Measurements from ENCODE around the gene RPL41.
"Not testable (repeated sequence)": the region's sequence is repeated elsewhere in the genome, so short reads cannot be mapped to it uniquely, and the experiment has no call there.

RPL41 gene

DNA sequence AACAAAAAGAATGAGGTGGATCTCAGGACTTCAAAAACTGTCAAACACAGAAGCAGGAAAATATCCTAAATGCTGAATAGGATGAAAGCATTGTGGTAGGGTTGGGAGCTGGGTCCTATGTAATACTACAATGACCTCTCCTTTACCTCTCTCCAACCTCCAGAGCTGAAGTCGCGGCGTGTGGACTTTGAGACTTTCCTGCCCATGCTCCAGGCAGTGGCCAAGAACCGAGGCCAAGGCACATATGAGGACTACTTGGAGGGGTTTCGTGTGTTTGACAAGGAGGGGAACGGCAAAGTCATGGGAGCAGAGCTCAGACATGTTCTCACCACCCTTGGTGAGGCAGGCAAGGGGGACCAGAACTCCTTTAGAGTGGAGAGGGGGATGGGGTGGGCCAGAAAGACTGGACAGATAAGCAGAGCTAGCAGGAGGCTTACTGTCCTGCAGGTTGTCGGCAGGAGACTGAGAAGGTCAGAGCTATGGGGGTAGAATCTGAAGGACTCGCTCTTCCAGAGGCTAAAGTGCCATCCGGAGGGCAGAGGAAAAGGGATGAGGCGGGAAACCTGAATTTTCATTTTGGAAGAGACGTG is 38.9 kb downstream of the RPL41 start:
- no peak for DNase-seq

DNA sequence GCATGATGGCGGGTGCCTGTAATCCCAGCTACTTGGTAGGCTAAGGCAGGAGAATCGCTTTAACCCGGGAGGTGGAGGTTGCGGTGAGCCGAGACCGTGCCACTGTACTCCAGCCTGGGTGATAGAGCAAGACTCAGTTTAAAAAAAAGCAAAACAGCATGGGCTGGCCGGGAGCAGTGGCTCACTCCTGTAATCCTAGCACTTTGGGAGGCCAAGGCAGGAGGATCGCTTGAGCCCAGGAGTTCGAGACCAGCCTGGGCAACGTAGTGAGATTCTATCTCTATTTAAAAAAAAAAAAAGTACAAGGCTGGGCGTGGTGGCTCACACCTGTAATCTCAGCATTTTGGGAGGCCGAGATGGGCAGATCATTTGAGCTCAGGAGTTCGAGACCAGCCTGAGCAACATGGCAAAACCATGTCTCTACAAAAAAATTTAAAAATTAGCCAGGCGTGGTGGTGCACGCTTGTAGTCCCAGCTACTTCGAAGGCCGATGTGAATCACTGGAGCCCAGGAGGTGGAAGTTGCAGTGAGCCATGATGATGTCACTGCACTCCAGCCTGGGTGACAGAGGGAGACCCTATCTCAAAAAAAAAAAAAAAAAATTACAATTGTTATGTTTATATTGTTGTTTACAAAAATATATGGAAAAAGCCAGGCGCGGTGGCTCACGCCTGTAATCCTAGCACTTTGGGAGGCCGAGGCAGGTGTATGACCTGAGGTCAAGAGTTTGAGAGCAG is 40.2 kb downstream of the RPL41 start:
- DNase-seq: not testable (repeated sequence)

DNA sequence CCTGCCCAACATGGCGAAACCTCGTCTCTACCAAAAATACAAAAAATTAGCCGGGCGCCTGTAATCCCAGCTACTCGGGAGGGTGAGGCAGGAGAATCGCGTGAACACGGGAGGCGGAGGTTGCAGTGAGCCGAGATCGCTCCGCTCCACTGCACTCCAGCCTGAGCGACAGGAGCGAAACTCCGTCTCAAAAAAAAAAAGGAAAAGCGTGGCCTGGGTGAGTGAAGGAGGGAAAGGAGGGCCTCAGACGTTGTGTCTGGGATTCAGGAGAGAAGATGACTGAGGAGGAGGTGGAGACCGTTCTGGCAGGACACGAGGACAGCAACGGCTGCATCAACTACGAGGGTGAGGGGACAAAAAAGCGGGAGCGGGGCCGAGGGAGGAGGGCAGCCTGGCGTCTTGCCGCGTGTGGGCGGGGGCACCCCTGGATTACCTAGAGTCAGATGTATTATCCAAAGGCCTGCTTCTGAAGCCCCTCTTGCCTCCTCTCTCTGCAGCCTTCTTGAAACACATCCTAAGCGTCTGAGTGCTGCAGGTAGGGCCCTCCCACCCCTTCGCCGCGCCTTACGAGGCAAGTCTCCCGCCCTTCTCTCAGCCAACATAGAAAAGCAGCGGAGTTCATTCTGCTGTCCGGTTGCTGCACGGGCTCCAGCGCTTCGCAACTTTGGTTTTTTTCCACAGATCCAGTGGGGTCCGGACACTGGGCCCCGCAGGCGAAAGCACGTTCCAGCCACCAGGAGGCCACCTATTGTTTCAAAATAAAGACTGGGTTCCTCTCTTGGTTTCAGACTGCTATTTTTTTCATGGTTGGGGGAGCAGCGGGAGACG is 41.0 kb downstream of the RPL41 start:
- DNase-seq: peak; percentile 72

DNA sequence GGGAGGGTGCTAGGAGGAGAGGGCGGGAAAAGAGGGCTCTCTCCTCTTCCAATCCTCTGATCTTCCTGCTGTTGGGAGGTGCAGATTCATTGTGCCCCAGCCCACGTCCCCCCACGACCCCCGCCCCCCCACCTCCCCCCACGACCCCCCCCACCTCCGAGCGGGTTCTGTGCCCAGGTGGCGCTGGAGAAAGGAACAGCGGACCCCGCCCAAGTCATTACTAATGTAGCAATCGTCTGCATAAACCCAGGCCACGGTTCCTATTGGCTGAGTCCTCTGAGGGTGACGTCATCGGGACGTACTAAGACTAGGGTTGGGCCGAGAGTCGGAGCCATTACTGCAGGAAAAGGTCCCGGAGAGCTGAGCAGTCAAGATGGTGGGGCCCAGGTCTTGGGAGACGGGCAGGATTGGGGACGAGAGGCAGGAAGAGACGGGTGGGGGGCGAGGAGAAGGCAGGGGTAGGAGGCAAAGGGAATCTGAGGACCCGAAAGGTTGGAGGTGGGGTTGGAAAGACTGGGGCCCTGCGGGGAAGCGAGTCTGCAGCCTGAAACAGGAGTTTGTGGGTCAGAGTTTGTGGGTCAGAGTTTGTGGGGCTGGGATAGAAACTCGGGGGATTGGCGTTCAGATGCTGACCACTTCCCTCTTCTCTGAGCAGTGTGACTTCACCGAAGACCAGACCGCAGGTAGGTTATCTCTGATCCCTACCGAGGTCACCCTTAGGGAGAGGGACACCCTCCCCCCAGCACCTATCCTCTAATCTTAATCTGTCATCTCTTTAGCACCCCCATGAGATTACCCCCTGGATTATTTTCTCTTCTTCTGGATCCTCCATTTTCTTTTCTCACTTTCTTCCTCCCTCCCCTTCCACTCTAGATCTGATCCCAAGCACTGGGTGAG is 41.8 kb downstream of the RPL41 start, which contains the start of gene MYL6:
Gene MYL6, plus strand, starts transcription at position 331 of the 897 bp plus-strand sequence. Its CDS starts 43 bp downstream, at position 374.
- DNase-seq: peak; percentile 93

DNA sequence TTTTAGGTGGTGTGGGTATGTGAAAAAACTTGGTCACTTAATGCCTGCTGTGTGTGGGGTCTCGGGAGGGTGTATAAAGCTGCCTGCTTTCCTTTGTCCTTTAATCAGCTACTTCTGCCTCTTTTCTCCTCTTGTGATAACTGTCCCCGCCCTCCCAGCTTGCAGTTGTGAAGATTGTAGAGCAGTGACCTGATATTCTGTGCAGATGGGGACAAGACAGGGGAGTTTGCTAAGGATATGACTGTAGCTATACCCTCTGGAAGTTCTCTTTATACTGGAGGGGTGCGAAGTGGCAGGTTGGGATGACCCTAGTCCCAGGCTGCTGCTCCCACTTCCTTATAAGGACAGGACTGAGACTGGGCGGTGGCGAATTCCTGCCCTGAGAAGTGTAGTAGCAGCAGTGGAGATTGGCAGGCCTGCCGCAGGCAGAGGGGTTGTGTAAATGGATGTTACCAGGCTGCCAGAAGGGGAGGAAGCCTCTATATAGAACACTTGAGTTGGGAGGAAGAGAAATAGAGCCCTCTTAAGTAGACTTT is 42.6 kb downstream of the RPL41 start:
- DNase-seq: peak; percentile 35

DNA sequence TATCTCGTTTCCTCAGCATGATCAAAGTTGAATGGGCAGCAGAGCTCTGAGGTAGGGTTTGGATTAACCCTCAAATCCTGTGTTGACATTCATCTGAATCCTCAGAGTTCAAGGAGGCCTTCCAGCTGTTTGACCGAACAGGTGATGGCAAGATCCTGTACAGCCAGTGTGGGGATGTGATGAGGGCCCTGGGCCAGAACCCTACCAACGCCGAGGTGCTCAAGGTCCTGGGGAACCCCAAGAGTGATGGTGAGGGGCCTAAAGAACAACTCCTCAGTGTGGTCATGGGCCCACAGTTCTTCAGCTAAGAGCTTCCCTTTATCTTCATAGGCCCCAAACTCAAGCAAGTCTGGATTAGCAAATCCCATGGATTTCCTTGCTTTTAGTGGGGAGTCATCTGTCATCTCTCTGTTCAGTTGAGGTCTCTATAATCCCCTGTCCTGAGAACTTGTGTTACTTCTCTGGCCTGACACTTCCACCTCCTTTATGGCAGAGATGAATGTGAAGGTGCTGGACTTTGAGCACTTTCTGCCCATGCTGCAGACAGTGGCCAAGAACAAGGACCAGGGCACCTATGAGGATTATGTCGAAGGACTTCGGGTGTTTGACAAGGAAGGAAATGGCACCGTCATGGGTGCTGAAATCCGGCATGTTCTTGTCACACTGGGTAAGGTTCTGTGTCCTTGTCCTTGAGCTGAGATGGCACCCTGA is 43.2 kb downstream of the RPL41 start:
- DNase-seq: no peak

DNA sequence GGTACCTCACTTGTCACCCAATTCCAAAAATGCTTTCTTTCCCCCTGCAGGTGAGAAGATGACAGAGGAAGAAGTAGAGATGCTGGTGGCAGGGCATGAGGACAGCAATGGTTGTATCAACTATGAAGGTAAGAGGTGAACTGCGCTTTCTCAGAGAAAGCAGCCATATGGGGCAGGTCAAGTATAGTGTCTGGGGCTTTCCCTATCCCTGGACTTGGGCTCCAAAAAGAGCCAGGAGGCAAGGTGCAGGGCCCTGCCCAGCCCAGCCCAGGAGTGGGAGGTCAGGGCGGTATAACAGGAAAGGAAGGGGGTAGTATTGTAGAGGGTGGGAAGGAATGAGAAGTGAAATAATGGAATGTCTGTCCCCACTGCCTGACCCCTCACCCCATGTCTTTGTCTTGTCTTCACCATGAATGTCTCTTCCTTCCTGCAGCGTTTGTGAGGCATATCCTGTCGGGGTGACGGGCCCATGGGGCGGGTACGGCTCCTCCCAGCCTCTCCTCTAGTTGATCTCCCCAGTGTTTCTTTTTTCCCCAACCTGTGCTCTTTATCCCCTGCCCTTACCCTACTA is 43.8 kb downstream of the RPL41 start:
- peak; percentile 80 for DNase-seq

DNA sequence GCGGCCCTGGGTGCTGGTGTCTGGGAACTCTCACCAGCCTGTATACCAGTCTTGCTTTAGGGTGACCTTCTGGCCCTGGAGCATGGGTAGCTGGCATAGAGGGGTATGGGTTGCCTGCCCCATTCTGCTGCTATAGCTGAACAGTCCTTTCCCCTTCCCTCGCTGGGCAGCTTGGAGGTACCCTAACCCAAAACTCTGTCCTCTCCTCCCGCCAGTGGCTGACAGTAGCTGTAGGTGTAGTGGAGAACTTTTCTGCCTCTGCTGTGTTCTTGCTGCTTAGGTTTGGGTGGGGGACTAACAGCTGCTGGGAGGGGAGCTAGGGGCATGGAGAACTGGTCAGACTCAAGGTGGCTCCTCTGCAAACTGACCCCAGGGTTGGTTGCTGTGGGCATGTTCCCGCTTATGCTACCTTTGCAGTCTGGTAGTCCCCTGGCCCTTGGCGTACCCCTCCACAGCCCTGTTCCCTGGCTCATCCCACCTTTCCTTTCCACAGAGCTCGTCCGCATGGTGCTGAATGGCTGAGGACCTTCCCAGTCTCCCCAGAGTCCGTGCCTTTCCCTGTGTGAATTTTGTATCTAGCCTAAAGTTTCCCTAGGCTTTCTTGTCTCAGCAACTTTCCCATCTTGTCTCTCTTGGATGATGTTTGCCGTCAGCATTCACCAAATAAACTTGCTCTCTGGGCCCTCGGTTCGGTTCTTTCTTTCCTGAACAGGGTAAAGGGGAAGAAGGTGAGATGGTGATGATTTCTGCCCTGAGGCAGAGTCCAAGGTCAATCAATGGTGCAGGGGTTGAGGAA is 44.7 kb downstream of the RPL41 start:
- no peak for DNase-seq

DNA sequence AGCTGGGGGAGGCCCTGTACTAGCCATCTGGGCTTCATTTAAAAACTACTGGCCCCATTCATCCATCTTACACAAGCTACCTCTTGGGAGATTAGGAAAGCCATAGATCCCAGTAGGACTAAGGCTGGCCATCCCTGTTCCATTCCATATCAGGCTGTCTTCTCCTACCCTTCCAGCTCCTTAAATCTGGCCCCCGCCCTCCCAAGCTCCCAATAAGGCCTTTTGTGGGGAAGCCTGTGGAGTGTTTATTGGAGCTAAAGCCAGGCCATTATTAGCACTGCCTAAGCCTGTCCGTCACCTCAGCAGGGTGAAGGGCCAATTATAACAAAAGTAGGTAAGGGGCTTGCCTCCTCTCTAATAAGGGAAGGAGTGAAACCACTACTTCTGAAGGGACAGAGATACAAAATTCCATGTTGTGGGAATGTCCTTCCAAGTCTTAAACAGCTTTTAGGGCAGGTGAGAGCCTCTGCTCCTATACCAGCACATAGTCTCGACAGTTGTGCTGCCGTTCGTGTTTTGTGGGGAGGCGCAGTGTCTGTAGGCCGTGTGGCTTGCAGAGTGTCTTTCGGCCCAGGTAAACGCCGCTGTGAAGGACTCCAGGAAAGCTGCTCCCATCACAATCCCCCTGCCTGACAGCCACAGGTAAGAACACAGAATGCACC is 45.4 kb downstream of the RPL41 start:
- no peak for DNase-seq

DNA sequence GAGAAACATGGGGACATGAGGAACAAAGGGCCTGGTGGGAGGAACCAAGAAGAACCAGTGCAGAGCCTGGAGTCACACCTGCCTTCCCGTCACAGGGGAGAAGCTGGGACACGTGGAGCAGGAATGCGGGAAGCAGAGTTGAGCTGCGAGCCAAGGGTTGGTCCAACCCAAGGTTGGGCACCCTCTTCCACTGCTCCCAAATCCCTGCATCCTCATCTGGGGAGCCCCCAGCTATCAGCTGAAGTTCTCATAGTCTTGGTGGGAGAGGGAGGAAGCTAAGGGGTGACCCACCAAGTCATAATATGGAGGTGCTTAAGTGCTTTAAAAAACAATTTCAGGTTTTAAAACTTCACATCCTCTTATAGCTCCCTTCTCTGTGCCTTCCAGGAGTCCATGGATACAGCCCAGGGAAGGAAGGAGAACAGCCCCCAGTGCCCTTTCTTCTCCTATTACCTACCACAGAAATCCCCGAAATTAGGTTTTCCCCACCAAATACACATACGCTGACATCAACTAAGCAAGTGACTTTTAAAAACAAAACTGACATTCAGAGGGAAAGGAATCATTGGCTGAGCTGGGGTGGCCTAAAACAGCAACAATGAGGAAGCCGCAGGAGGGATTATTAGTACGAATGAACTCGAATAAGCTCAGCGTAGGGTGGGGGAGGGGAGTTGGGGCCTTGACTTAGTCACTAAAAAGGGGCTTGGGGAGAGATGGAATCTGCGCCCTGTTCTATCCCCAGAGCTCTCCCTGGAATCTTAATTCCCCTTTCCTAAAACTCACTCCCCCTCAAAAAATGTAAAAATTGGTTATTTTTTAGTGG is 46.2 kb downstream of the RPL41 start:
- DNase-seq: no peak

DNA sequence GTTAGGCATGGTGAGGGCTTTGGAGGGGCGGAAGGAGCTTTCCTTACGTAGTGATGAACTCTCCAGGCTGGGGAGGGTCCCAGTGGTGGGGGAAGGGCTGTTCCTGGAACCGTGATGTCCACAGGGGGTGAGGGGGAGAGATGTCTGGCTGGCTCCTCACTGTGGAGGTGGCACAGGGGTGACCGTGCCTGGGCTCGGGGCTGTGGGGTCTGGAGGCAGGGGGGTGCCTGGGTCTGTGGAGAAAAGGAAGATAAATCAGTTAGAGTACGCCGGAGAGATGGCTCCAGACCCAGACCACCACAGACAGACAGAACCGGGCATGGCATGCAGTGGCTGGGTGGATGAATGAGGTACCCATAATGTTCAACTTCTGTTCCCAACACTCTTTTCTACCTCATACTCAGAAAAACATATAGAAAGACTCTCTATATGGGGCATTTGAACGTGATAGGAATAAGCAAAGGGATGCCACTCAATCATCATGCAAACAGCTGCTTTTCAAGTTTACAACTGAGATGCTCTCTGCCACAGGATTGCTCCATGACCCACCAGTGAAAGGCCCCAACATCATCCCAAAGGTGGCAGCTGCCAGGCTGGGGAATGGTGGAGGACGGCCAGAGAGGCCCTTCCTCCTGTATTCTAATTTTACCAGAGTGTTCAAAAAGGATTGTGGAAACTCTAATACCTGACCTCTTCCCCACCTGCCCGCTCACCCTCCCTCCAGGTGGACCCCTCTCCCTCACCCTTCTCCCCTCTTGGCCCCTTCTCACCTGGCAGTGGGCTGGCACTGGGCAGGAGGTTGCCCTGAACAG is 47.3 kb downstream of the RPL41 start:
- DNase-seq: no peak

DNA sequence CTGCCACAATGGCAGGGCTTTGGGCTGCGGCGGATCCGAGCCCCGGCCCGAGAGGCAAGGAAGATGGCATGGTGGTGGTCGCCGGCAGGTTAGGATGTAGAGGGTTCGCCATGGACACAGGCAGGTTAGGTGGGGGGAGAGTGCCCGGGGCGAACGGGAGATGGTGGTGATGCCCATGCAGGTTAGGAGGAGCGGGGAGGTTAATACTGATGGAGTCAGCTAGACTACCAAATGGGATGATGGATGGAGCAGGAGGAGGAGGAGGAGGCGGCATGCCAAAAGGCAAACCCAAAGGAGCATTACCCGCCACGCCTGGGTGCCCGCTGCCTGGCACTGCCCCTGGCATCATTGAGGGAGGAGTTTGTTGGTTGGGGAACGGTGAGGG is 47.9 kb downstream of the RPL41 start:
- DNase-seq: no peak

DNA sequence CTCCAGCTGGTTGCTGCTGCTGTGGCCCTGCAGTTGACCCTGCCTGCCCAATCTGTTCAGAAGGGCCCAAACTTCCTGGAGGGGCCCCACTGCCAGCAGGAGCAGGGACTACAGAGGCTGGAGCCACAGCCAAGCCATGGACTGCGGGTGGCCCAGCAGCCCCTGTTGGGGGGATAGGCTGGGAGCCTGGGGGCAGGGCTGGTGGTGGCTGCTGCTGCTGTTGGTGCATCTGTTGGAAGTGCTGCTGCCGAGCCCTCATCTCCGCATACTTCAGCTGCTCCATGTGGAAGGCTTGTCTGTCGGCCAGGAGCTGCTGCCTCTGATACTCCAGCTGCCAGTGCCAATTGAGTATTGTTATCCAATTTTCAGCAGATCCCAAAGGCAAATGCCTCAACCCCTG is 48.9 kb downstream of the RPL41 start:
- no peak for DNase-seq

All from CD4-positive, alpha-beta T cell treated with Interleukin-17A for 4 hours (primary cell).